Lung (tissue), 12 donors: ENCODE data around the gene TMEM147. TPM values are rescaled to one million over a fixed set of nuclear protein-coding genes. Genes with fewer than 3 reads are reported as not detected.

Experiments
- ATAC-seq: fragments of 200-7000 bp; cut with Tn5 transposase; one replicate; pipeline ENCODE4 v1.9.1; 2020; ENCODE audit warnings: moderate number of reproducible peaks; ENCODE audit not compliant: insufficient read depth, low FRiP score
- DNase-seq, 3 donors: peaks; one replicate each; pipeline ENCODE4 v3.0.0-alpha.2; 2013 to 2017
- H3K27ac ChIP-seq, 2 donors: one replicate each; pipeline ENCODE4 v1.5.1; 2013; ENCODE audit warnings: mild to moderate bottlenecking in 2 of 2, moderate library complexity in 2 of 2, control low read depth in 1 of 2, inconsistent platforms in 1 of 2, low read depth in 1 of 2, low read length in 1 of 2
- H3K27me3 ChIP-seq, 3 donors: one replicate each; pipeline ENCODE4 v1.5.1; 2013; ENCODE audit warnings: low read length in 2 of 3; ENCODE audit not compliant: control insufficient read depth in 3 of 3, insufficient read depth in 3 of 3
- H3K36me3 ChIP-seq, 4 donors: one replicate each; pipeline ENCODE4 v1.5.1; 2013; ENCODE audit warnings: low read length in 4 of 4, mild to moderate bottlenecking in 1 of 4, moderate library complexity in 1 of 4; ENCODE audit not compliant: control insufficient read depth in 4 of 4, insufficient read depth in 4 of 4
- H3K4me1 ChIP-seq, 5 donors: one replicate each; pipeline ENCODE4 v1.5.1; 2013; ENCODE audit warnings: low read length in 5 of 5, mild to moderate bottlenecking in 2 of 5, moderate library complexity in 1 of 5; ENCODE audit not compliant: control insufficient read depth in 5 of 5, insufficient read depth in 5 of 5
- H3K4me3 ChIP-seq: one replicate; pipeline ENCODE4 v1.5.1; 2013; ENCODE audit warnings: mild to moderate bottlenecking, control low read depth, moderate library complexity
- H3K9ac ChIP-seq, 2 donors: one replicate each; pipeline ENCODE4 v1.5.1; 2013; ENCODE audit warnings: low read length in 2 of 2, control low read depth in 1 of 2; ENCODE audit not compliant: insufficient read depth in 1 of 2
- H3K9me3 ChIP-seq, 4 donors: one replicate each; pipeline ENCODE4 v1.5.1; 2013; ENCODE audit warnings: low read length in 3 of 4, mild to moderate bottlenecking in 1 of 4, moderate library complexity in 1 of 4; ENCODE audit not compliant: control insufficient read depth in 4 of 4, insufficient read depth in 3 of 4
- CTCF ChIP-seq: IDR thresholded peaks from 2 replicates; pipeline ENCODE4 v1.5.1; 2012; ENCODE audit warnings: mild to moderate bottlenecking; ENCODE audit errors: control extremely low read depth, extremely low read depth
- WGBS, 2 donors: extraction: QIAGEN DNeasy Blood & Tissue Kit; methylation state at CpG; one replicate each; pipeline ENCODE4 v1.1.7; 2013; 5-methylcytosine and 5-hydroxymethylcytosine counted together
- polyA plus RNA-seq, 2 donors: library from polyadenylated mRNA; stranded (reverse); fragments of 200-250 nt; gene quantifications; one replicate each; pipeline ENCODE4 v1.2.1, GENCODE V29; 2013
- total RNA-seq, 2 donors: library from RNA; depleted of rRNA in 1 of 2; stranded (reverse); fragments of >200 nt in 1 of 2; gene quantifications; one replicate each; pipeline ENCODE4 v1.2.1, GENCODE V29; 2014 to 2021
- donor health status: control.
- donor health status: control.
- donor health status: Bipolar disorder and iron deficiency.
- donor health status: healthy.
- donor health status: DM: yes; HTN: yes; CAD: no.

Gene TMEM147
- total and polyA plus RNA-seq, 4 donors, result 39.0 to 167 (median 124) TPM

GRCh38 chr19:35543280-35544109 is 1.9 kb upstream of the TMEM147 start:
- Histone ChIP-seq H3K36me3 (peaks cover 0 to 5% (median 2%) of the 10 kb centered on the region in 4 donors), H3K9me3 (no peaks in the 10 kb centered on the region), H3K4me1 (peaks cover 6 to 19% (median 13%) of the 10 kb centered on the region in 5 donors), H3K27me3 (no peaks in the 10 kb centered on the region), H3K4me3 (no peak overlapping the region), H3K27ac (peak overlapping the region in 1 of 2 donors; percentile 4), H3K9ac (no peak overlapping the region)
- TF ChIP-seq CTCF, result no peak
- no peak for DNase-seq
- no peak for ATAC-seq
- WGBS, 2 donors, result 96% methylated on average over 15 of the region's 15 CpGs

- H3K27ac ChIP-seq, result peak overlapping the region in 1 of 2 donors; percentile 78
- H3K4me3 ChIP-seq, result peak overlapping the region; percentile 89
- no peaks in the 10 kb centered on the region for H3K27me3 ChIP-seq
- ATAC-seq (no peak), DNase-seq (no peak)
- peaks cover 6 to 19% (median 13%) of the 10 kb centered on the region in 5 donors for H3K4me1 ChIP-seq
- TF ChIP-seq CTCF, result no peak
- WGBS, 2 donors, result 86 to 90% methylated on average over 3 of the region's 3 CpGs
- H3K9me3 ChIP-seq, result no peaks in the 10 kb centered on the region
- H3K36me3 ChIP-seq, result peaks cover 0 to 5% (median 2%) of the 10 kb centered on the region in 4 donors
- peak overlapping the region; percentile 33 to 76 for H3K9ac ChIP-seq
Observed at GRCh38 chr19:35544110-35544802, 1.2 kb upstream of the TMEM147 start.

- peak overlapping the region; percentile 89 for H3K4me3 ChIP-seq
- H3K9ac ChIP-seq, result peak overlapping the region; percentile 37 to 82
- H3K9me3 ChIP-seq, result no peaks in the 10 kb centered on the region
- ATAC-seq, result peak; percentile 14
- WGBS, 2 donors, result 1 to 2% methylated on average over 27 of the region's 27 CpGs
- no peaks in the 10 kb centered on the region for H3K27me3 ChIP-seq
- peak in 2 of 3 donors; percentile 11 to 25 for DNase-seq
- H3K27ac ChIP-seq, result peak overlapping the region; percentile 78 to 93
- peaks cover 0 to 5% (median 2%) of the 10 kb centered on the region in 4 donors for H3K36me3 ChIP-seq
- no peak for TF ChIP-seq CTCF
- peaks cover 6 to 19% (median 13%) of the 10 kb centered on the region in 5 donors for H3K4me1 ChIP-seq
Observed at GRCh38 chr19:35545855-35546381, 492 bp downstream of the TMEM147 start.
